ENCODE measurements around the gene RGS11. TPM values are rescaled to one million over a fixed set of nuclear protein-coding genes. Genes with fewer than 3 reads are reported as not detected.

RGS11 gene
- total RNA-seq (3.1 and 6.3 TPM in 2 replicates), polyA plus RNA-seq (1.1 TPM in 2 replicates), polyA minus RNA-seq (ENCODE audit: low replicate concordance) (0.93 and 4.3 TPM in 2 replicates)
- 1.7 and 2.1 TPM in 2 replicates for polyA plus RNA-seq (2012)

DNA sequence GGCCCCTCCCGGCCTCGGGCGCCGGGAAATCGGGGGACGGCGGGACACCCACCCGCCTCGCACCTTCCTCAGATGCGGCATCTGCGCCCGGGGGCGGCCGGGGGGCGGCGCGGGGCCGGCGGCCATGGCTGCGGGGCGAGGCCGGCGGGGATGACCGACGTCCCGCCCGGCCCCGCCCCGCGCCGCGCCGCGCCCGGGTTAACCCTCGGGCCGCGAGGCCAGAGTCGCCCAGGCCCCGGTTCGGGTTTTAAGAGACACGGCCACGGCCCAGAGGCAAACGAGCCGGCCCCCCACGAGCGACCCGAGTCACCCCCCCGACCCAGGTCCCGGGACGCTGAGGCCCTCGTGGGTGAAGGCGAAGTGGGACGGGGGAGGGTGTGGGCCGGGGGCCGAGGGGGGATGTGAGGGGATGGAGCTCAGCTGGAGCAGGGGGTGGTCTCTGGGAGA lies at the start of gene RGS11:
Gene RGS11 (minus strand): TSS at position 159 of the 447 bp plus-strand sequence. CDS start 33 bp downstream, at position 126.
- H3K9me3 ChIP-seq (ENCODE audit: control insufficient read depth, insufficient read depth, low read depth, low read length) = no peaks in the 10 kb centered on the region
- no peak for DNase-seq (ENCODE audit: low read depth in 2 of 2)
- no peaks in the 10 kb centered on the region for H3K79me2 ChIP-seq (ENCODE audit: control insufficient read depth, insufficient read depth, low read length)
- H3K4me2 ChIP-seq (ENCODE audit: extremely low read depth, insufficient read depth, low read length) = peak within 1 kb of the TSS; percentile 68
- H3K9ac ChIP-seq (ENCODE audit: insufficient read depth, low read length) = no peak within 1 kb of the TSS
- H3K4me3 ChIP-seq (replicated peaks in 1 of 4; ENCODE audit: control extremely low read depth in 1 of 4, insufficient read depth in 1 of 4, low read depth in 3 of 4, low read length in 4 of 4) = peak within 1 kb of the TSS; percentile 14 to 57 (median 28)
- no peak within 1 kb of the TSS for H3K27ac ChIP-seq (ENCODE audit: insufficient read depth, low read length)
- peak within 1 kb of the TSS; percentile 57 for H2AFZ ChIP-seq (ENCODE audit: low read length)
- TF ChIP-seq, protein P1, sequence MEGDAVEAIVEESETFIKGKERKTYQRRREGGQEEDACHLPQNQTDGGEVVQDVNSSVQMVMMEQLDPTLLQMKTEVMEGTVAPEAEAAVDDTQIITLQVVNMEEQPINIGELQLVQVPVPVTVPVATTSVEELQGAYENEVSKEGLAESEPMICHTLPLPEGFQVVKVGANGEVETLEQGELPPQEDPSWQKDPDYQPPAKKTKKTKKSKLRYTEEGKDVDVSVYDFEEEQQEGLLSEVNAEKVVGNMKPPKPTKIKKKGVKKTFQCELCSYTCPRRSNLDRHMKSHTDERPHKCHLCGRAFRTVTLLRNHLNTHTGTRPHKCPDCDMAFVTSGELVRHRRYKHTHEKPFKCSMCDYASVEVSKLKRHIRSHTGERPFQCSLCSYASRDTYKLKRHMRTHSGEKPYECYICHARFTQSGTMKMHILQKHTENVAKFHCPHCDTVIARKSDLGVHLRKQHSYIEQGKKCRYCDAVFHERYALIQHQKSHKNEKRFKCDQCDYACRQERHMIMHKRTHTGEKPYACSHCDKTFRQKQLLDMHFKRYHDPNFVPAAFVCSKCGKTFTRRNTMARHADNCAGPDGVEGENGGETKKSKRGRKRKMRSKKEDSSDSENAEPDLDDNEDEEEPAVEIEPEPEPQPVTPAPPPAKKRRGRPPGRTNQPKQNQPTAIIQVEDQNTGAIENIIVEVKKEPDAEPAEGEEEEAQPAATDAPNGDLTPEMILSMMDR (conservative IDR thresholded peaks at IDR 0.05 in 1 of 2, IDR thresholded peaks at IDR 0.05 in 1 of 2; ENCODE audit: low read depth in 1 of 2, low read length in 2 of 2) = no peak
- TF ChIP-seq EZH2 (IDR thresholded peaks at IDR 0.05; ENCODE audit: low read length, missing control alignments) = no peak
- H3K36me3 ChIP-seq (ENCODE audit: control insufficient read depth, insufficient read depth, low read length) = no peaks in the 10 kb centered on the region
- H3K4me1 ChIP-seq (ENCODE audit: control insufficient read depth, extremely low read depth, insufficient read depth, low read length) = no peaks in the 10 kb centered on the region
- H4K20me1 ChIP-seq (ENCODE audit: control insufficient read depth, extremely low read depth, insufficient read depth, low read length) = no peaks in the 10 kb centered on the region
- peaks cover 4% of the 10 kb centered on the region for H3K27me3 ChIP-seq (ENCODE audit: control insufficient read depth, insufficient read depth, low read length)

DNA sequence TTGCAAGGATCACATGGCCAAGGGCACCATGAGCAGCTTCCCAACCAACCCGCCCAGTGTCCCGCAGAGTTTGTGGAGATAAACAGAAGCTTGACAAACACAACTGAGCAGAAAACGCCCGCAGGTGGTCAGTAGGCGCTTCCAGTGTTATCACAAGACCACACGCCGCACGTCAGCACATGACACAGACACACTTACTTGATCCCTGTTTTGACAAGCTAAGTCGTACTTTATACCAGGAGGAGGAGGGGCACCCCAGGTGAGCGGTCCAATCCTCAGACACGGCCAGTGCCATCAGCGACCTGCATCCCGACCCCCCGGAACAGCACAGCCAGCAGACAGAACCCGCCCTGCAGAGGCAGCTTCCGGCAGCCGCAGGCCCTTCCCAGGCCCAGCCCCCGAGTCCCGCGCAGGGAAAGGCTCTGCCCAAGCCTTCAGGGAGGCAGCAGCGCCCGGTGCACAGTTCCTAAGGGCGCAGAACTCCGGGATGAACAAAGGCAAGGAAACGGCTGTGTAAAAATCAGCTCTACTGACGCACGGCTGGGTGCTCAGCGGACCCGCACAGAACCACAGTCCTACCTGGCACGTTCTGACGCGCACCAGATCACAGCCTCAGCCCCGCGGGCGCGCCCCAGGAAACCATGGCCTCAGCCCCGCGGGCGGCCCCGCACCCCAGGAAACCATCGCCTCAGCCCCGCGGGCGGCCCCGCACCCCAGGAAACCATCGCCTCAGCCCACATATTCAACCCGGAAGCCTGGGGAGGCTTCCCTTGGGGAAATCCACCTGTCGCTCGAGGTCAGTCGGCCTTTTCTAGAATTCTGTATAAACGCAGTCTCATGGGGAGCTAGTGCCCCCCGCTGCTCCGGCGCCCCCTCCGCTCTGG lies 48.9 kb upstream of the RGS11 start:
- no peak for TF ChIP-seq EZH2 (IDR thresholded peaks at IDR 0.05; ENCODE audit: low read length, missing control alignments)
- TF ChIP-seq, protein P1 (conservative IDR thresholded peaks at IDR 0.05 in 1 of 2, IDR thresholded peaks at IDR 0.05 in 1 of 2; ENCODE audit: low read depth in 1 of 2, low read length in 2 of 2) = no peak
- no peaks in the 10 kb centered on the region for H3K36me3 ChIP-seq (ENCODE audit: control insufficient read depth, insufficient read depth, low read length)

DNA sequence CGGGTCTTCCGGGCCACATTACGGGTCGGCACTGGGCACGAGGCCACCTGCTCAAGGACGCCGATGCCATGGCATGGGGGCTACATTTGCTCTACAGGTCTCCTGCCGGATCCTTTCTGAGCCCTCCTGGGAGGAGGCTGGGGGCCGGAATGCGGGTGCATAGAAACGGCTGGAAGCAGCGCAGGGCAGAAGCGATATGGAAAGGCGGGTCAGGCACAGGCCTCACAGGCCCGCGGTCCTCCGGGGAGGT lies 48.4 kb upstream of the RGS11 start:
- Histone ChIP-seq H3K27me3 (ENCODE audit: control insufficient read depth, insufficient read depth, low read length) (no peaks in the 10 kb centered on the region), H3K9me3 (ENCODE audit: control insufficient read depth, insufficient read depth, low read depth, low read length) (no peaks in the 10 kb centered on the region), H2AFZ (ENCODE audit: low read length) (no peak overlapping the region), H3K79me2 (ENCODE audit: control insufficient read depth, insufficient read depth, low read length) (peaks cover 3% of the 10 kb centered on the region), H3K36me3 (ENCODE audit: control insufficient read depth, insufficient read depth, low read length) (no peaks in the 10 kb centered on the region), H3K9ac (ENCODE audit: insufficient read depth, low read length) (no peak overlapping the region), H3K27ac (ENCODE audit: insufficient read depth, low read length) (no peak overlapping the region), H4K20me1 (ENCODE audit: control insufficient read depth, extremely low read depth, insufficient read depth, low read length) (no peaks in the 10 kb centered on the region), H3K4me1 (ENCODE audit: control insufficient read depth, extremely low read depth, insufficient read depth, low read length) (peaks cover 11% of the 10 kb centered on the region), H3K4me3 (replicated peaks in 1 of 4; ENCODE audit: control extremely low read depth in 1 of 4, insufficient read depth in 1 of 4, low read depth in 3 of 4, low read length in 4 of 4) (no peak overlapping the region), H3K4me2 (ENCODE audit: extremely low read depth, insufficient read depth, low read length) (no peak overlapping the region)
- TF ChIP-seq, protein P1 (conservative IDR thresholded peaks at IDR 0.05 in 1 of 2, IDR thresholded peaks at IDR 0.05 in 1 of 2; ENCODE audit: low read depth in 1 of 2, low read length in 2 of 2) = no peak
- TF ChIP-seq EZH2 (IDR thresholded peaks at IDR 0.05; ENCODE audit: low read length, missing control alignments) = no peak
- DNase-seq (ENCODE audit: low read depth in 2 of 2) = no peak

More for the DNA sequence above, 48.9 kb upstream of the RGS11 start:
- Histone ChIP-seq H3K9ac (ENCODE audit: insufficient read depth, low read length) (no peak overlapping the region), H3K27ac (ENCODE audit: insufficient read depth, low read length) (no peak overlapping the region), H2AFZ (ENCODE audit: low read length) (no peak overlapping the region), H4K20me1 (ENCODE audit: control insufficient read depth, extremely low read depth, insufficient read depth, low read length) (no peaks in the 10 kb centered on the region), H3K4me2 (ENCODE audit: extremely low read depth, insufficient read depth, low read length) (no peak overlapping the region), H3K27me3 (ENCODE audit: control insufficient read depth, insufficient read depth, low read length) (no peaks in the 10 kb centered on the region), H3K9me3 (ENCODE audit: control insufficient read depth, insufficient read depth, low read depth, low read length) (no peaks in the 10 kb centered on the region), H3K4me1 (ENCODE audit: control insufficient read depth, extremely low read depth, insufficient read depth, low read length) (peaks cover 11% of the 10 kb centered on the region), H3K4me3 (replicated peaks in 1 of 4; ENCODE audit: control extremely low read depth in 1 of 4, insufficient read depth in 1 of 4, low read depth in 3 of 4, low read length in 4 of 4) (no peak overlapping the region), H3K79me2 (ENCODE audit: control insufficient read depth, insufficient read depth, low read length) (peaks cover 3% of the 10 kb centered on the region)
- DNase-seq (ENCODE audit: low read depth in 2 of 2) = no peak
